SU-DHL-6 (cell line): Measurements from ENCODE around the gene CDH11.

Source experiments
- H2AFZ ChIP-seq: fragments of 200-600 bp; sonication (generic); 2 replicates; pipeline ENCODE4 v1.6.1; 2014; ENCODE audit warnings: low read depth, mild to moderate bottlenecking, moderate library complexity, mixed read lengths, antibody characterized with exemption, low read length; ENCODE audit not compliant: severe bottlenecking
- H3F3A ChIP-seq: fragments of 200-600 bp; shearing (Covaris generic); 2 replicates; pipeline ENCODE4 v1.6.0; 2016; ENCODE audit warnings: antibody characterized with exemption, mild to moderate bottlenecking; ENCODE audit not compliant: insufficient read depth
- H3K27ac ChIP-seq: fragments of 200-600 bp; sonication (generic); 2 replicates; pipeline ENCODE4 v1.5.1; 2016; ENCODE audit warnings: low read depth, mild to moderate bottlenecking, low read length, moderate library complexity, mixed read lengths
- H3K27me3 ChIP-seq: fragments of 200-600 bp; sonication (generic), shearing (Covaris generic); 2 replicates; pipeline ENCODE4 v1.6.0; 2014; ENCODE audit warnings: mild to moderate bottlenecking, low read length
- H3K36me3 ChIP-seq: fragments of 200-600 bp; sonication (generic); 2 replicates; pipeline ENCODE4 v1.6.1; 2014; ENCODE audit warnings: mild to moderate bottlenecking, low read length, mixed read lengths
- H3K4me2 ChIP-seq: fragments of 300-600, 200-600 bp; shearing (Covaris generic), sonication (generic); 2 replicates; pipeline ENCODE4 v1.6.0; 2014; ENCODE audit warnings: low read length, low read depth, mild to moderate bottlenecking; ENCODE audit not compliant: poor library complexity, severe bottlenecking
- H3K4me3 ChIP-seq: fragments of 200-600 bp; sonication (generic); 2 replicates; pipeline ENCODE4 v1.5.1; 2014; ENCODE audit warnings: antibody characterized with exemption, low read length, mild to moderate bottlenecking, mixed read lengths; ENCODE audit not compliant: insufficient read depth, poor library complexity, severe bottlenecking
- H3K79me2 ChIP-seq: fragments of 200-600 bp; sonication (generic); 2 replicates; pipeline ENCODE4 v1.6.1; 2014; ENCODE audit warnings: mild to moderate bottlenecking, low read length, moderate library complexity; ENCODE audit not compliant: insufficient read depth
- H3K9ac ChIP-seq: fragments of 200-600 bp; sonication (generic); 2 replicates; pipeline ENCODE4 v1.7.0; 2014; ENCODE audit warnings: mild to moderate bottlenecking, low read length
- H3K9me2 ChIP-seq: fragments of 200-600 bp; sonication (generic); replicated peaks from 2 replicates; pipeline ENCODE4 v1.6.1; 2014; ENCODE audit warnings: low read length; ENCODE audit not compliant: insufficient read depth
- H3K9me3 ChIP-seq: fragments of 200-600 bp; sonication (generic); 2 replicates; pipeline ENCODE4 v1.6.1; 2014; ENCODE audit warnings: low read length, mixed read lengths; ENCODE audit not compliant: insufficient read depth
- H4K20me1 ChIP-seq: fragments of 200-600 bp; sonication (generic); 2 replicates; pipeline ENCODE4 v1.6.1; 2014; ENCODE audit warnings: low read depth, mild to moderate bottlenecking, antibody characterized with exemption, low read length, moderate library complexity, mixed read lengths
- CTCF ChIP-seq: fragments of 200-600 bp; sonication (generic); IDR thresholded peaks from one replicate; pipeline ENCODE4 v1.5.1; 2017; ENCODE audit warnings: antibody characterized with exemption, mild to moderate bottlenecking, low read length, moderate library complexity; ENCODE audit not compliant: insufficient read depth, poor library complexity, severe bottlenecking
- EZH2phosphoT487 ChIP-seq: fragments of 200-600 bp; sonication (generic), shearing (Covaris generic); conservative IDR thresholded peaks from 2 replicates; pipeline ENCODE4 v1.6.1; 2018; ENCODE audit warnings: mild to moderate bottlenecking, antibody characterized with exemption, low read length, moderate library complexity, mixed read lengths

The CDH11 gene

GRCh38 chr16:65023802-65024201 lies 98.1 kb downstream of the CDH11 start:
- Histone ChIP-seq H3K4me2 (no peak overlapping the region), H3K9me2 (no peaks in the 10 kb centered on the region), H3F3A (no peaks in the 10 kb centered on the region), H3K27me3 (no peaks in the 10 kb centered on the region), H3K79me2 (no peaks in the 10 kb centered on the region), H3K9ac (no peak overlapping the region), H4K20me1 (no peaks in the 10 kb centered on the region), H3K36me3 (no peaks in the 10 kb centered on the region), H3K27ac (no peak overlapping the region), H2AFZ (no peak overlapping the region), H3K4me3 (no peak overlapping the region), H3K9me3 (no peaks in the 10 kb centered on the region)
- TF ChIP-seq CTCF (no peak), EZH2phosphoT487 (no peak)

GRCh38 chr16:65021852-65022595 lies 99.8 kb downstream of the CDH11 start:
- H4K20me1 ChIP-seq: no peaks in the 10 kb centered on the region

GRCh38 chr16:65016754-65017153 lies 105.1 kb downstream of the CDH11 start:
- H3K27me3 ChIP-seq: no peaks in the 10 kb centered on the region
- H3K9ac ChIP-seq: no peak overlapping the region

More at GRCh38 chr16:65021852-65022595, 99.8 kb downstream of the CDH11 start:
- Histone ChIP-seq H3K27ac (no peak overlapping the region), H3K36me3 (no peaks in the 10 kb centered on the region), H2AFZ (no peak overlapping the region), H3K79me2 (no peaks in the 10 kb centered on the region), H3K9ac (no peak overlapping the region), H3K9me3 (no peaks in the 10 kb centered on the region), H3K9me2 (no peaks in the 10 kb centered on the region), H3F3A (no peaks in the 10 kb centered on the region), H3K27me3 (no peaks in the 10 kb centered on the region), H3K4me2 (no peak overlapping the region), H3K4me3 (no peak overlapping the region)
- no peak for TF ChIP-seq EZH2phosphoT487
- no peak for TF ChIP-seq CTCF

More at GRCh38 chr16:65016754-65017153, 105.1 kb downstream of the CDH11 start:
- Histone ChIP-seq H4K20me1 (no peaks in the 10 kb centered on the region), H3K36me3 (no peaks in the 10 kb centered on the region), H3K9me3 (no peaks in the 10 kb centered on the region), H2AFZ (no peak overlapping the region), H3K79me2 (no peaks in the 10 kb centered on the region), H3F3A (no peaks in the 10 kb centered on the region), H3K4me2 (no peak overlapping the region), H3K9me2 (no peaks in the 10 kb centered on the region), H3K4me3 (no peak overlapping the region), H3K27ac (no peak overlapping the region)
- TF ChIP-seq CTCF (no peak), EZH2phosphoT487 (no peak)
